Activated naive CD8-positive, alpha-beta T cell treated with anti-CD3 and anti-CD28 coated beads, Interleukin-2, amount 50 U/mL, for 24 hours (primary cell): ENCODE measurements around the gene BAD.

ENCODE experiments used
- ATAC-seq: fragments of 150-1000 bp; cut with Tn5 transposase; one replicate; pipeline ENCODE4 v1.10.0; 2021
- DNase-seq: peaks from one replicate; pipeline ENCODE4 v3.0.0; 2021
- H3K27ac Mint-ChIP-seq: one replicate; pipeline ENCODE4 v1.8.0; 2021; ENCODE audit warnings: mild to moderate bottlenecking, mixed read lengths
- H3K27me3 Mint-ChIP-seq: one replicate; pipeline ENCODE4 v1.8.0; 2021; ENCODE audit warnings: mixed read lengths
- H3K36me3 Mint-ChIP-seq: one replicate; pipeline ENCODE4 v1.8.0; 2021; ENCODE audit warnings: low read depth, mixed read lengths
- H3K4me1 Mint-ChIP-seq: one replicate; pipeline ENCODE4 v1.8.0; 2021; ENCODE audit warnings: mixed read lengths
- H3K4me3 Mint-ChIP-seq: one replicate; pipeline ENCODE4 v1.8.0; 2021; ENCODE audit warnings: mild to moderate bottlenecking, moderate library complexity, mixed read lengths
- H3K9me3 Mint-ChIP-seq: one replicate; pipeline ENCODE4 v1.8.0; 2021; ENCODE audit warnings: mixed read lengths

Gene BAD

GRCh38 chr11:64245797-64246620 lies 38.5 kb downstream of the BAD start:
- peaks cover 14% of the 10 kb centered on the region for H3K36me3 Mint-ChIP-seq

GRCh38 chr11:64245401-64245796 lies 39.1 kb downstream of the BAD start:
- peaks cover 14% of the 10 kb centered on the region for H3K36me3 Mint-ChIP-seq
- ATAC-seq, result no peak
- DNase-seq, result no peak
- peak overlapping the region; percentile 92 for H3K4me3 Mint-ChIP-seq
- H3K27ac Mint-ChIP-seq, result peak overlapping the region; percentile 96
- H3K9me3 Mint-ChIP-seq, result no peaks in the 10 kb centered on the region
- H3K4me1 Mint-ChIP-seq, result peaks cover 35% of the 10 kb centered on the region
- no peaks in the 10 kb centered on the region for H3K27me3 Mint-ChIP-seq

More at GRCh38 chr11:64245797-64246620, 38.5 kb downstream of the BAD start:
- Mint-ChIP-seq H3K27ac (peak overlapping the region; percentile 96), H3K9me3 (no peaks in the 10 kb centered on the region), H3K4me1 (peaks cover 34% of the 10 kb centered on the region), H3K4me3 (peak overlapping the region; percentile 92), H3K27me3 (no peaks in the 10 kb centered on the region)
- peak; percentile 80 for DNase-seq
- peak; percentile 29 for ATAC-seq

- ATAC-seq (no peak), DNase-seq (no peak)
- H3K4me3 Mint-ChIP-seq, result peak overlapping the region; percentile 92
- H3K36me3 Mint-ChIP-seq, result peaks cover 14% of the 10 kb centered on the region
- no peaks in the 10 kb centered on the region for H3K9me3 Mint-ChIP-seq
- no peaks in the 10 kb centered on the region for H3K27me3 Mint-ChIP-seq
- peaks cover 37% of the 10 kb centered on the region for H3K4me1 Mint-ChIP-seq
- H3K27ac Mint-ChIP-seq, result peak overlapping the region; percentile 96
Observed at GRCh38 chr11:64244966-64245365, 39.5 kb downstream of the BAD start.

GRCh38 chr11:64244107-64244506 lies 40.4 kb downstream of the BAD start:
- H3K27ac Mint-ChIP-seq, result peak overlapping the region; percentile 22
- H3K4me1 Mint-ChIP-seq, result peaks cover 41% of the 10 kb centered on the region
- H3K4me3 Mint-ChIP-seq, result peak overlapping the region; percentile 87

GRCh38 chr11:64243236-64243854 lies 41.1 kb downstream of the BAD start:
- Mint-ChIP-seq H3K36me3 (peaks cover 14% of the 10 kb centered on the region), H3K27me3 (no peaks in the 10 kb centered on the region), H3K27ac (peak overlapping the region; percentile 86), H3K4me3 (peak overlapping the region; percentile 87), H3K4me1 (peaks cover 45% of the 10 kb centered on the region), H3K9me3 (no peaks in the 10 kb centered on the region)
- DNase-seq (no peak), ATAC-seq (no peak)

More at GRCh38 chr11:64244107-64244506, 40.4 kb downstream of the BAD start:
- DNase-seq (no peak), ATAC-seq (no peak)
- H3K36me3 Mint-ChIP-seq, result peaks cover 14% of the 10 kb centered on the region
- no peaks in the 10 kb centered on the region for H3K9me3 Mint-ChIP-seq
- H3K27me3 Mint-ChIP-seq, result no peaks in the 10 kb centered on the region

- peaks cover 38% of the 10 kb centered on the region for H3K4me1 Mint-ChIP-seq
- DNase-seq, result peak; percentile 48
- peaks cover 21% of the 10 kb centered on the region for H3K36me3 Mint-ChIP-seq
- no peaks in the 10 kb centered on the region for H3K27me3 Mint-ChIP-seq
- H3K9me3 Mint-ChIP-seq, result no peaks in the 10 kb centered on the region
- peak; percentile 64 for ATAC-seq
- peak overlapping the region; percentile 87 for H3K4me3 Mint-ChIP-seq
- H3K27ac Mint-ChIP-seq, result peak overlapping the region; percentile 93
Observed at GRCh38 chr11:64241491-64242374, 42.7 kb downstream of the BAD start.

GRCh38 chr11:64241241-64241490 lies 43.3 kb downstream of the BAD start:
- peaks cover 39% of the 10 kb centered on the region for H3K4me1 Mint-ChIP-seq
- H3K27ac Mint-ChIP-seq, result peak overlapping the region; percentile 93
- H3K9me3 Mint-ChIP-seq, result no peaks in the 10 kb centered on the region
- H3K4me3 Mint-ChIP-seq, result peak overlapping the region; percentile 87
- H3K27me3 Mint-ChIP-seq, result no peaks in the 10 kb centered on the region
- DNase-seq, result peak; percentile 100
- ATAC-seq, result peak; percentile 76
- H3K36me3 Mint-ChIP-seq, result peaks cover 21% of the 10 kb centered on the region

GRCh38 chr11:64240435-64241240 lies 43.8 kb downstream of the BAD start, which contains the start of gene FKBP2:
Gene FKBP2, plus strand, starts transcription at chr11:64241095. Its CDS starts 1,293 bp downstream, at chr11:64242388.
- Mint-ChIP-seq H3K27me3 (no peaks in the 10 kb centered on the region), H3K27ac (peak within 1 kb of the TSS; percentile 93), H3K4me1 (peaks cover 40% of the 10 kb centered on the region), H3K36me3 (peaks cover 19% of the 10 kb centered on the region), H3K4me3 (peak within 1 kb of the TSS; percentile 87), H3K9me3 (no peaks in the 10 kb centered on the region)
- DNase-seq (peak; percentile 99), ATAC-seq (peak; percentile 60)

- DNase-seq (no peak), ATAC-seq (no peak)
- H3K27me3 Mint-ChIP-seq, result no peaks in the 10 kb centered on the region
- H3K4me1 Mint-ChIP-seq, result peaks cover 47% of the 10 kb centered on the region
- H3K36me3 Mint-ChIP-seq, result peaks cover 19% of the 10 kb centered on the region
- no peaks in the 10 kb centered on the region for H3K9me3 Mint-ChIP-seq
- H3K4me3 Mint-ChIP-seq, result peak overlapping the region; percentile 87
- peak overlapping the region; percentile 93 for H3K27ac Mint-ChIP-seq
Observed at GRCh38 chr11:64239662-64240434, 44.6 kb downstream of the BAD start.

GRCh38 chr11:64238999-64239398 lies 45.5 kb downstream of the BAD start:
- Mint-ChIP-seq H3K27ac (peak overlapping the region; percentile 93), H3K9me3 (no peaks in the 10 kb centered on the region), H3K36me3 (peaks cover 19% of the 10 kb centered on the region), H3K4me3 (peak overlapping the region; percentile 7), H3K27me3 (no peaks in the 10 kb centered on the region), H3K4me1 (peaks cover 45% of the 10 kb centered on the region)
- DNase-seq (no peak), ATAC-seq (no peak)

- Mint-ChIP-seq H3K27me3 (no peaks in the 10 kb centered on the region), H3K4me3 (no peak overlapping the region), H3K9me3 (no peaks in the 10 kb centered on the region), H3K27ac (peak overlapping the region; percentile 49), H3K4me1 (peaks cover 41% of the 10 kb centered on the region), H3K36me3 (peaks cover 11% of the 10 kb centered on the region)
- DNase-seq (no peak), ATAC-seq (no peak)
Observed at GRCh38 chr11:64238076-64238475, 46.4 kb downstream of the BAD start.

- H3K9me3 Mint-ChIP-seq, result no peaks in the 10 kb centered on the region
- no peak overlapping the region for H3K27ac Mint-ChIP-seq
- H3K4me3 Mint-ChIP-seq, result no peak overlapping the region
- H3K27me3 Mint-ChIP-seq, result no peaks in the 10 kb centered on the region
- DNase-seq (no peak), ATAC-seq (no peak)
- peaks cover 38% of the 10 kb centered on the region for H3K4me1 Mint-ChIP-seq
- peaks cover 9% of the 10 kb centered on the region for H3K36me3 Mint-ChIP-seq
Observed at GRCh38 chr11:64237484-64237951, 46.9 kb downstream of the BAD start.

GRCh38 chr11:64235437-64236161 lies 48.9 kb downstream of the BAD start:
- H3K27ac Mint-ChIP-seq, result peak overlapping the region; percentile 72
- peaks cover 47% of the 10 kb centered on the region for H3K4me1 Mint-ChIP-seq
- H3K27me3 Mint-ChIP-seq, result no peaks in the 10 kb centered on the region
- H3K36me3 Mint-ChIP-seq, result peaks cover 7% of the 10 kb centered on the region
- no peak for ATAC-seq
- no peaks in the 10 kb centered on the region for H3K9me3 Mint-ChIP-seq
- DNase-seq, result no peak
- H3K4me3 Mint-ChIP-seq, result peak overlapping the region; percentile 83
